ENCODE results near the gene DGKG.

The DGKG gene

GRCh38 chr3:186340204-186340603, 21.8 kb downstream of the DGKG start:
- Histone ChIP-seq H3K4me3 (ENCODE audit: low read length) (no peak overlapping the region), H3K9me3 (ENCODE audit: control insufficient read depth, insufficient read depth, low read length) (no peaks in the 10 kb centered on the region), H3K27me3 (ENCODE audit: control insufficient read depth, insufficient read depth, low read length) (no peaks in the 10 kb centered on the region), H3K36me3 (ENCODE audit: control insufficient read depth, insufficient read depth, low read length) (no peaks in the 10 kb centered on the region), H3K4me1 (ENCODE audit: control insufficient read depth, insufficient read depth, low read length) (no peaks in the 10 kb centered on the region), H3K27ac (ENCODE audit: low read length) (no peak overlapping the region)
- no peak for DNase-seq (ENCODE audit: low read depth, low spot score)

- Histone ChIP-seq H3K9me3 (ENCODE audit: control insufficient read depth, insufficient read depth, low read length) (no peaks in the 10 kb centered on the region), H3K36me3 (ENCODE audit: control insufficient read depth, insufficient read depth, low read length) (no peaks in the 10 kb centered on the region), H3K4me1 (ENCODE audit: control insufficient read depth, insufficient read depth, low read length) (no peaks in the 10 kb centered on the region), H3K27ac (ENCODE audit: low read length) (no peak overlapping the region), H3K4me3 (ENCODE audit: low read length) (no peak overlapping the region), H3K27me3 (ENCODE audit: control insufficient read depth, insufficient read depth, low read length) (no peaks in the 10 kb centered on the region)
- WGBS (ENCODE audit: insufficient coverage, insufficient read length) = no CpG with 5 or more reads among the region's 4 CpGs
- no peak for DNase-seq (ENCODE audit: low read depth, low spot score)
These were observed 22.7 kb downstream of the DGKG start for GRCh38 chr3:186339180-186339918.

- no peaks in the 10 kb centered on the region for H3K36me3 ChIP-seq (ENCODE audit: control insufficient read depth, insufficient read depth, low read length)
- no peak overlapping the region for H3K27ac ChIP-seq (ENCODE audit: low read length)
- DNase-seq (ENCODE audit: low read depth, low spot score) = no peak
- H3K27me3 ChIP-seq (ENCODE audit: control insufficient read depth, insufficient read depth, low read length) = no peaks in the 10 kb centered on the region
- H3K9me3 ChIP-seq (ENCODE audit: control insufficient read depth, insufficient read depth, low read length) = no peaks in the 10 kb centered on the region
- no peaks in the 10 kb centered on the region for H3K4me1 ChIP-seq (ENCODE audit: control insufficient read depth, insufficient read depth, low read length)
- H3K4me3 ChIP-seq (ENCODE audit: low read length) = no peak overlapping the region
These were observed 28.8 kb downstream of the DGKG start for GRCh38 chr3:186333256-186333655.

- no peak overlapping the region for H3K27ac ChIP-seq (ENCODE audit: low read length)
- H3K36me3 ChIP-seq (ENCODE audit: control insufficient read depth, insufficient read depth, low read length) = no peaks in the 10 kb centered on the region
- no CpG with 5 or more reads among the region's 6 CpGs for WGBS (ENCODE audit: insufficient coverage, insufficient read length)
- no peaks in the 10 kb centered on the region for H3K9me3 ChIP-seq (ENCODE audit: control insufficient read depth, insufficient read depth, low read length)
- no peak for DNase-seq (ENCODE audit: low read depth, low spot score)
- H3K4me1 ChIP-seq (ENCODE audit: control insufficient read depth, insufficient read depth, low read length) = no peaks in the 10 kb centered on the region
- H3K4me3 ChIP-seq (ENCODE audit: low read length) = no peak overlapping the region
- no peaks in the 10 kb centered on the region for H3K27me3 ChIP-seq (ENCODE audit: control insufficient read depth, insufficient read depth, low read length)
These were observed 31.1 kb downstream of the DGKG start for GRCh38 chr3:186330772-186331460.

GRCh38 chr3:186329589-186329988, 32.4 kb downstream of the DGKG start:
- no peaks in the 10 kb centered on the region for H3K36me3 ChIP-seq (ENCODE audit: control insufficient read depth, insufficient read depth, low read length)
- H3K4me1 ChIP-seq (ENCODE audit: control insufficient read depth, insufficient read depth, low read length) = no peaks in the 10 kb centered on the region
- H3K27me3 ChIP-seq (ENCODE audit: control insufficient read depth, insufficient read depth, low read length) = no peaks in the 10 kb centered on the region
- no peak for DNase-seq (ENCODE audit: low read depth, low spot score)
- no peak overlapping the region for H3K4me3 ChIP-seq (ENCODE audit: low read length)
- no CpG with 5 or more reads among the region's 1 CpG for WGBS (ENCODE audit: insufficient coverage, insufficient read length)
- H3K9me3 ChIP-seq (ENCODE audit: control insufficient read depth, insufficient read depth, low read length) = no peaks in the 10 kb centered on the region
- no peak overlapping the region for H3K27ac ChIP-seq (ENCODE audit: low read length)

DNA sequence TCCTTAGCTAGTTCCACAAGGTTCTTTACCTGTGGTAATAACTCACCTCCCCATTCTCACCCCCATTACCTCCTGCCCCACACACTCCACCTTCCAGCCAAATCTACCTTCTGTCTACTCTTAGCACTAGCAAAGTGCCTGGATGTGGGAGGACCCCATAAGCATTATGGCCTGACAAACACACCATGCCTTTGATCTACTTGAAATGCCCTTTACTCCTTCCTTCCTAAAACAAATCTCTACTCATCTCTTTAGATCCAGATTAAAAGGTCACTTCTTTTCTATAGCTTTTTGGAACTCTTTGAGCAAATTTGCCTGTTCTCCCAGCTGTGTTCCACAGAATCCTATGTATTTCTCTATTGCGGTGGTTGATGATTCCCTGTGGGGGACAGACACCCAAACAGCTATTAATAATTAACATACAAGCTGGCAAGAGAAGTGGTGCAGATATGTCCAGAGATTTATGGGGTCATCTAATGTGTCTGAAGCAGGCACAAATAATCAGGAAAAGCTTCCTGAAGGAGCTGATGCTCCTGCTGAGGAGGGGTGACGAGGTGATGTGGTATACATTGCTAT, 34.0 kb downstream of the DGKG start:
- DNase-seq (ENCODE audit: low read depth, low spot score) = no peak
- Histone ChIP-seq H3K9me3 (ENCODE audit: control insufficient read depth, insufficient read depth, low read length) (no peaks in the 10 kb centered on the region), H3K27me3 (ENCODE audit: control insufficient read depth, insufficient read depth, low read length) (no peaks in the 10 kb centered on the region), H3K36me3 (ENCODE audit: control insufficient read depth, insufficient read depth, low read length) (no peaks in the 10 kb centered on the region), H3K27ac (ENCODE audit: low read length) (no peak overlapping the region), H3K4me3 (ENCODE audit: low read length) (no peak overlapping the region), H3K4me1 (ENCODE audit: control insufficient read depth, insufficient read depth, low read length) (no peaks in the 10 kb centered on the region)
- no CpG with 5 or more reads among the region's 2 CpGs for WGBS (ENCODE audit: insufficient coverage, insufficient read length)

DNA sequence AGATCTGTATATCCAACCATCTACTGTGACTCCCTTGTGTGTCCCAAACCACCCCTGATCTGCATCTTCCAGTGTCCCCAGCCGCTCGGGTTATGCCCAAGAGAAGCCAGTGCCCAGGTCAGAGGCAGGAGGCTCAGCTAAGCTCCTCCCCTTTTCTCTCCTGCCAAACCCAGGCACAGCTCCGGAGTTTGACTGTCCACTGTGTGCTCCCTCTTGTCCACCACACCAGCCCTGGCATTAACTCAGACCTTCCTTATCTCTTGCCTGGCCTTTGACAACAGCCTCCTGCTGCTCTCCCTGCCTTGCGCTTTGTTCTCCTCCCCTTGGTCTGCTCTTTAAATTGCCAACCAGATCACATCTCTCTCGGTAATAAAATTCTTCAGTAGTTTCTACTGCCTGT, 39.3 kb downstream of the DGKG start:
- H3K27me3 ChIP-seq (ENCODE audit: control insufficient read depth, insufficient read depth, low read length) = no peaks in the 10 kb centered on the region
- no peak overlapping the region for H3K4me3 ChIP-seq (ENCODE audit: low read length)
- WGBS (ENCODE audit: insufficient coverage, insufficient read length) = no CpG with 5 or more reads among the region's 5 CpGs
- H3K9me3 ChIP-seq (ENCODE audit: control insufficient read depth, insufficient read depth, low read length) = no peaks in the 10 kb centered on the region
- no peak overlapping the region for H3K27ac ChIP-seq (ENCODE audit: low read length)
- DNase-seq (ENCODE audit: low read depth, low spot score) = no peak
- H3K36me3 ChIP-seq (ENCODE audit: control insufficient read depth, insufficient read depth, low read length) = no peaks in the 10 kb centered on the region
- H3K4me1 ChIP-seq (ENCODE audit: control insufficient read depth, insufficient read depth, low read length) = no peaks in the 10 kb centered on the region

DNA sequence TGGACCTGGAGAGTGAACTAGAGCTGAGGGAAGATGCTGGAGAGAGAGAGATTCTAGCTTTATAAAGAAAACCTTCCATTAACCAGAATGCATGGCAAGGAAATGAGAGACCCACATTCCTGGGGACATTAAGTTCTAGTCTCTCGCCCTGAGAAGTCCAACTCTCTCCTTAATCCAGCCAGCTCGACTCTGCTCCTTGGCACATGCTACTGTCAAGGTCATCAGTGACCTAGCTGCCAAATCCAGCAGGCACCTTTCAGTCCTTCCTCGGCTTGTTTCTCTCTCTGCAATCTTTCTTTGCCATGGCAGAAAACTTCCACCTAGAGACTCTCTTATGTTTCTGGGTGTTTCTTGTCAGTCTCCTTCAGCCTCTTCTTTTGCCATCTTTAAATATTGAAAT, 40.3 kb downstream of the DGKG start:
- no peak for DNase-seq (ENCODE audit: low read depth, low spot score)
- Histone ChIP-seq H3K4me3 (ENCODE audit: low read length) (no peak overlapping the region), H3K27me3 (ENCODE audit: control insufficient read depth, insufficient read depth, low read length) (no peaks in the 10 kb centered on the region), H3K9me3 (ENCODE audit: control insufficient read depth, insufficient read depth, low read length) (no peaks in the 10 kb centered on the region), H3K27ac (ENCODE audit: low read length) (no peak overlapping the region), H3K36me3 (ENCODE audit: control insufficient read depth, insufficient read depth, low read length) (no peaks in the 10 kb centered on the region), H3K4me1 (ENCODE audit: control insufficient read depth, insufficient read depth, low read length) (no peaks in the 10 kb centered on the region)
- no CpG with 5 or more reads among the region's 3 CpGs for WGBS (ENCODE audit: insufficient coverage, insufficient read length)

- DNase-seq (ENCODE audit: low read depth, low spot score) = no peak
- Histone ChIP-seq H3K4me1 (ENCODE audit: control insufficient read depth, insufficient read depth, low read length) (no peaks in the 10 kb centered on the region), H3K27me3 (ENCODE audit: control insufficient read depth, insufficient read depth, low read length) (no peaks in the 10 kb centered on the region), H3K27ac (ENCODE audit: low read length) (no peak overlapping the region), H3K4me3 (ENCODE audit: low read length) (no peak overlapping the region), H3K9me3 (ENCODE audit: control insufficient read depth, insufficient read depth, low read length) (no peaks in the 10 kb centered on the region), H3K36me3 (ENCODE audit: control insufficient read depth, insufficient read depth, low read length) (no peaks in the 10 kb centered on the region)
- no CpG with 5 or more reads among the region's 4 CpGs for WGBS (ENCODE audit: insufficient coverage, insufficient read length)
These were observed 41.0 kb downstream of the DGKG start for GRCh38 chr3:186320862-186321568.

DNA sequence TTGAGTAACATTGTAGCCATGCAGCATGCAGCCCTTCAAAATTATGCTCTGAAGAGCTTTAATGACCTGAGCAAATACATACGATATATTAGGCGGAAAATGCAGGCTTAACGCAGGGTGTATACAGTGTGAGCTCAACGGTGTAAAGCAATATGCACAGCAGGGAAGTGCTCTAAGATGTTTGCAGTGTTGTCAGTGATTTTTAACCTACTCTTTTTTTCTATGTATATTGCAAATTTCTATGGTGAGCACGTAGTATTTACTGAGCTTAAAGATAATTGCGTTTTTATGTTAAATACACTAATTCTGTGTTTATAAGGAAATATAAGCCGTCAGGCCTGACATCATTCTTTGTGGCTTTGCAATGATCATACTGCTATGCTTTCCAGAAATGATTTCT, 42.1 kb downstream of the DGKG start:
- no peaks in the 10 kb centered on the region for H3K36me3 ChIP-seq (ENCODE audit: control insufficient read depth, insufficient read depth, low read length)
- no CpG with 5 or more reads among the region's 7 CpGs for WGBS (ENCODE audit: insufficient coverage, insufficient read length)

More for the DNA sequence above, 42.1 kb downstream of the DGKG start:
- Histone ChIP-seq H3K27ac (ENCODE audit: low read length) (no peak overlapping the region), H3K4me3 (ENCODE audit: low read length) (no peak overlapping the region), H3K9me3 (ENCODE audit: control insufficient read depth, insufficient read depth, low read length) (no peaks in the 10 kb centered on the region), H3K4me1 (ENCODE audit: control insufficient read depth, insufficient read depth, low read length) (no peaks in the 10 kb centered on the region), H3K27me3 (ENCODE audit: control insufficient read depth, insufficient read depth, low read length) (no peaks in the 10 kb centered on the region)
- no peak for DNase-seq (ENCODE audit: low read depth, low spot score)
